Breast epithelium (tissue), 3 donors: Measurements from ENCODE around the gene NECTIN4.

Source experiments
- POLR2A ChIP-seq: fragments of 450-650 bp; IDR thresholded peaks from one replicate; pipeline ENCODE4 v1.6.1; 2016; ENCODE audit warnings: antibody characterized with exemption, mild to moderate bottlenecking, moderate library complexity
- POLR2AphosphoS5 ChIP-seq, 3 donors: sonication (generic); formaldehyde crosslinking; IDR thresholded peaks; one replicate each; pipeline ENCODE4 v1.6.1; 2017; ENCODE audit warnings: antibody characterized with exemption in 3 of 3

DNA sequence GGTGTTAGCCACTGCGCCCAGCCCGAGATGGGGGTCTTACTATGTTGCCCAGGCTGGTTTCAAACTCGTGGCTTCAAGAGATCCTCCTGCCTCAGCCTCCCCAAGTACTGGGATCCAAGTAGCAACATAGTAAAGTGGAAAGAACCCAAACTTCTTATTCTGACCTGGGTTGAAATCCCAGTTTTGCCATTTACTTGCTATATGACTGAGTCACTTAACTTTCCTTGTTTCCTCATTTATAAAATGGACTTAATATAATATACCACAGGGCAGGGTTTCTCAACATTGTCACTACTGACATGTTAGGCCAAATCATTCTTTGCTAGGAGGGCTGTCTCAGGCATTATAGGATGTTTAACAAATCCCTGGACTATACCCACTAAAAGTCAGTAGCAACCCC, 21.8 kb upstream of the NECTIN4 start:
- TF ChIP-seq POLR2A: no peak
- no peak for TF ChIP-seq POLR2AphosphoS5 (IDR thresholded peaks at IDR 0.05)
